RWPE2 (cell line): Measurements from ENCODE around the gene ZGPAT.

Experiments
- ATAC-seq: fragments of 200-7000 bp; cut with Tn5 transposase; 3 replicates; pipeline ENCODE4 v1.9.1; 2021; ENCODE audit warnings: low read depth
- DNase-seq: peaks from one replicate; pipeline ENCODE4 v3.0.0-alpha.2; 2020; ENCODE audit warnings: low spot score
- H3K27ac ChIP-seq: fragments of 450-650 bp; 2 replicates; pipeline ENCODE4 v1.5.1; 2017; ENCODE audit warnings: mild to moderate bottlenecking; ENCODE audit not compliant: poor library complexity, severe bottlenecking
- H3K27me3 ChIP-seq: fragments of 250-450 bp; sonication (Bioruptor Pico); 2 replicates; pipeline ENCODE4 v1.5.1; 2021; ENCODE audit warnings: mild to moderate bottlenecking, moderate library complexity; ENCODE audit not compliant: insufficient read depth, poor library complexity, severe bottlenecking
- H3K36me3 ChIP-seq: fragments of 250-450 bp; sonication (Bioruptor Pico); 2 replicates; pipeline ENCODE4 v1.5.1; 2020; ENCODE audit warnings: low read depth, mild to moderate bottlenecking, moderate library complexity
- H3K4me1 ChIP-seq: fragments of 250-450 bp; sonication (Bioruptor Pico); 2 replicates; pipeline ENCODE4 v1.5.1; 2021; ENCODE audit warnings: mild to moderate bottlenecking, moderate library complexity; ENCODE audit not compliant: insufficient read depth, poor library complexity, severe bottlenecking
- H3K4me3 ChIP-seq: fragments of 250-450 bp; sonication (Bioruptor Pico); 2 replicates; pipeline ENCODE4 v1.5.1; 2021; ENCODE audit warnings: mild to moderate bottlenecking, moderate library complexity; ENCODE audit not compliant: severe bottlenecking
- H3K9me3 ChIP-seq: fragments of 250-450 bp; sonication (Bioruptor Pico); 2 replicates; pipeline ENCODE4 v1.5.1; 2021; ENCODE audit warnings: mild to moderate bottlenecking, moderate library complexity; ENCODE audit not compliant: severe bottlenecking
- TF ChIP-seq, protein P1 (sequence below): fragments of 450-650 bp; IDR thresholded peaks from one replicate; pipeline ENCODE4 v1.5.1; 2017; ENCODE audit warnings: mild to moderate bottlenecking, moderate library complexity; ENCODE audit not compliant: poor library complexity, severe bottlenecking

The ZGPAT gene

DNA sequence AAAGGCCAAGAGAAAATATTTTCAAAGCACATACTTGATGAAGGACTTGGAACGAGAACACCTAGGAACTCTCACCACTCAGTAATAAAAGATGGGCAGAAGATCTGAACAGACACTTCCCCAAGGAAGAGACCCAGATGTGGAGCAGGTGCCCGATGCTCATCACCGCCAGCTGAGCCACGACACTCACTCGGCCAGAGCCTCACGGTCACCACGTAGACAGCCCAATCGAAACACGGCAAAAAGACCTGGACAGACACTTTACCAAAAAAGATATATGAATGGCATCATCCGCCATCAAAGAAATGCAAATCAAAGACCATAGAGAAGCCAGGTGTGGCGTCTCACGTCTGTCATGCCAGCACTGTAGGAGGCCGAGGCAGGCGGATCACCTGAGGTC, 73.3 kb downstream of the ZGPAT start:
- ATAC-seq (no peak), DNase-seq (no peak)
- TF ChIP-seq, protein P1, sequence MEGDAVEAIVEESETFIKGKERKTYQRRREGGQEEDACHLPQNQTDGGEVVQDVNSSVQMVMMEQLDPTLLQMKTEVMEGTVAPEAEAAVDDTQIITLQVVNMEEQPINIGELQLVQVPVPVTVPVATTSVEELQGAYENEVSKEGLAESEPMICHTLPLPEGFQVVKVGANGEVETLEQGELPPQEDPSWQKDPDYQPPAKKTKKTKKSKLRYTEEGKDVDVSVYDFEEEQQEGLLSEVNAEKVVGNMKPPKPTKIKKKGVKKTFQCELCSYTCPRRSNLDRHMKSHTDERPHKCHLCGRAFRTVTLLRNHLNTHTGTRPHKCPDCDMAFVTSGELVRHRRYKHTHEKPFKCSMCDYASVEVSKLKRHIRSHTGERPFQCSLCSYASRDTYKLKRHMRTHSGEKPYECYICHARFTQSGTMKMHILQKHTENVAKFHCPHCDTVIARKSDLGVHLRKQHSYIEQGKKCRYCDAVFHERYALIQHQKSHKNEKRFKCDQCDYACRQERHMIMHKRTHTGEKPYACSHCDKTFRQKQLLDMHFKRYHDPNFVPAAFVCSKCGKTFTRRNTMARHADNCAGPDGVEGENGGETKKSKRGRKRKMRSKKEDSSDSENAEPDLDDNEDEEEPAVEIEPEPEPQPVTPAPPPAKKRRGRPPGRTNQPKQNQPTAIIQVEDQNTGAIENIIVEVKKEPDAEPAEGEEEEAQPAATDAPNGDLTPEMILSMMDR: no peak
- Histone ChIP-seq H3K36me3 (no peaks in the 10 kb centered on the region), H3K4me1 (no peaks in the 10 kb centered on the region), H3K4me3 (no peak overlapping the region), H3K27me3 (no peaks in the 10 kb centered on the region), H3K27ac (no peak overlapping the region), H3K9me3 (no peaks in the 10 kb centered on the region)

DNA sequence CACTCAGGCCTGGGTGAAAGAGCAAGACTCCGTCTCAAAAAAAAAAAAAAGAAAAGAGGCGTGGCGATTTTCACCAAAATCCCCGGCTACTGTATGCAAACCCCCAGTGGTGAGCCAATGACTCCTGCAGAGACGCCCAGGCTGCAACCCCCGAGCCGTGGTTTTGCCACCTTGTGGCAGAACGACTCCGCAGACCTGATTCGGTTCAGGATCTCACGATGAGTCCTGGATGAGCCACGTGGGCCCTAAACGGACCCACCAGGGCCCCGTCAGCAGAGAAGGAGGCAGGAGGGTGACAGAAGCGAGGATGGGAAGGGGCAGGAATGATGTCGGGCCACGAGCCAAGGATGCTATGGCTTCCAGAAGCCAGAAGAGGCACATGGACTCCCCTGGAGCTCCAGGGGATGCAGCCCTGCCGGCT, 74.2 kb downstream of the ZGPAT start:
- TF ChIP-seq, protein P1: peak; percentile 15
- H3K36me3 ChIP-seq: no peaks in the 10 kb centered on the region
- DNase-seq (peak; percentile 80), ATAC-seq (no peak)
- no peaks in the 10 kb centered on the region for H3K4me1 ChIP-seq
- H3K27me3 ChIP-seq: no peaks in the 10 kb centered on the region
- no peak overlapping the region for H3K4me3 ChIP-seq
- no peak overlapping the region for H3K27ac ChIP-seq
- no peaks in the 10 kb centered on the region for H3K9me3 ChIP-seq

DNA sequence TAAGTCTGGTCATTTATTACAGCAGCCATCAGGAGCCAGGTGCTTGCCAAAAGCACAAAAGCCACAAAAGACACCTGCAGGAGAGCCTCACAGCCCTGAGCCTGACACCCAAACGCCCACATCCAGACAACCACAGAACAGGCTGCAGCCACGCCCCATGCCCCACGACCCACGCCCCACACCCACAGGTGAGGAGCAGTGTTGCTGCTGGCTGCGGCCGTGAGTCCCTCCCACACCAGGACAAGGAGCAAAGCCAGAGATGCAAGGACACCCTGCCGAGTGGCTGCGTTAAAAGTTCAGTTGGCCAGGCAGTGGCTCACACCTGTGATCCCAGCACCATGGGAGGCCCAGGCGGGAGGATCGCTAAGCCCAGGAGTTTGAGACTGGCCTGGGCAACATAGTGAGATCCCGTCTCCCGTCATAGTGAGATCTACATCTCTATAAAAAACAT, 74.7 kb downstream of the ZGPAT start:
- ATAC-seq (no peak), DNase-seq (peak; percentile 81)
- Histone ChIP-seq H3K4me3 (no peak overlapping the region), H3K27ac (no peak overlapping the region), H3K4me1 (no peaks in the 10 kb centered on the region), H3K36me3 (no peaks in the 10 kb centered on the region), H3K27me3 (no peaks in the 10 kb centered on the region), H3K9me3 (no peaks in the 10 kb centered on the region)
- TF ChIP-seq, protein P1: no peak

DNA sequence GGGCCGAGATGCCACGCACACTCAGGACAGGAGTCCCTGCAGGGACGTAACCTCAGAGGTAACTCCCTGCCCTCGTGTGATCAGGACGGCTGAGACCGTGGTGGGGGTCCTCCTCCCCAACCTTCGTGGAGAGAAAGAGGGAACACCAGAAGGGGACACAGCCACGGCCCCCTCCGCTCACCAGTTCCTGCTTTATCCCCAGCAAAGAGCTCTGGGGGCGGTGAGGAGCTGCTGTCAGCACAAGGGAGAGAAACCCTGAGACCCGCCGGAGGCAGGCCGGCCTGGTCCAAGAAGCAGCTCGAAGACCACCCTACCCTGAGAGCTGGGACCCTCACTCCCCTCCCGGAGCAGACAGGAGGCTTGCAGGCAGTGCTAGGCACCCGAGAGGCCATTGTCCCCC, 76.1 kb downstream of the ZGPAT start:
- peak; percentile 82 for DNase-seq
- H3K4me1 ChIP-seq: no peaks in the 10 kb centered on the region
- H3K27me3 ChIP-seq: no peaks in the 10 kb centered on the region
- H3K9me3 ChIP-seq: no peaks in the 10 kb centered on the region
- TF ChIP-seq, protein P1: no peak
- H3K36me3 ChIP-seq: no peaks in the 10 kb centered on the region
- H3K4me3 ChIP-seq: no peak overlapping the region
- no peak for ATAC-seq
- no peak overlapping the region for H3K27ac ChIP-seq

DNA sequence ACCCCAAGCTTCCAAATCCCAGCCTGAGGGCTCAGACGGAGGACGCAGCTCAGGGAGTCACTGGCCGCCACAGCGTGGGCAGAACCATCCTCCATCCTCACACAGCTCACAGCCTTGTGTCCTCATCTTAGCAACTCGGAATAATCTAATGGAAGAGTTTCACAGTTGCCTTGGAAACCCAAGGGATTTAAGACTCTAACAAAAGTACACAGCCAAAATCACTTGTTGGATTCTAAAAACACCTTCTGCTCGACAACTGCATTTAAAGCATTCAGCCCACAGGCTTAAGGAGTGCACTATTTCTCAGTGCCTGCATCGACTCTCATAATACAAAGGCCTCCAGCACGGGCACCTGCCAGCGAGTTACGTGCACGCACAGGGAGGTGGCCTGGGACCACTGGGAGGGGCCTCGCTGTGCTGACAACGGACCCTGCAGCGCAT, 77.9 kb downstream of the ZGPAT start:
- H3K4me3 ChIP-seq: no peak overlapping the region
- DNase-seq (peak; percentile 83), ATAC-seq (peak; percentile 3; the same call in 1 of the 3 replicates)
- H3K27ac ChIP-seq: no peak overlapping the region
- TF ChIP-seq, protein P1: no peak
- H3K27me3 ChIP-seq: no peaks in the 10 kb centered on the region
- H3K36me3 ChIP-seq: no peaks in the 10 kb centered on the region
- H3K9me3 ChIP-seq: no peaks in the 10 kb centered on the region
- H3K4me1 ChIP-seq: no peaks in the 10 kb centered on the region
